Uterus (tissue), 2 donors: ENCODE results near the gene RTN3.

Source experiments
- CTCF ChIP-seq, 4 experiments: fragments of 200-600 bp in 2 of 4; fragments of 450-650 bp in 2 of 4; sonication (generic) in 2 of 4; IDR thresholded peaks; one replicate each; pipeline ENCODE4 v1.5.1; 2016 to 2019; ENCODE audit warnings: antibody characterized with exemption in 4 of 4, mild to moderate bottlenecking in 2 of 4, moderate library complexity in 1 of 4
- POLR2A ChIP-seq, 2 donors: fragments of 450-650 bp; IDR thresholded peaks; one replicate each; pipeline ENCODE4 v1.6.1; 2016; ENCODE audit warnings: antibody characterized with exemption in 2 of 2, mild to moderate bottlenecking in 1 of 2, moderate library complexity in 1 of 2

- TF ChIP-seq POLR2A (IDR thresholded peaks at IDR 0.05), result no peak
- no peak for TF ChIP-seq CTCF (IDR thresholded peaks at IDR 0.05)
These were observed 28.1 kb downstream of the RTN3 start for GRCh38 chr11:63709336-63709884.
